HCT116 (cell line): Measurements from ENCODE around the gene RBBP8. TPM values are rescaled to one million over a fixed set of nuclear protein-coding genes. Genes with fewer than 3 reads are reported as not detected.

Experiments used
- ATAC-seq: fragments of 200-7000 bp; cut with Tn5 transposase; 2 replicates; pipeline ENCODE4 v1.9.1; 2020; ENCODE audit warnings: mild to moderate bottlenecking, moderate library complexity
- BruUV-seq: library from RNA; stranded (reverse); fragments of 400-500 nt; replicated peaks from 2 replicates; lab custom pipeline; 2021; lab: Mats Ljungman, UMichigan
- CTCF ChIA-PET: fragments of 300-600 bp; sonication (Branson Sonifier 250); formaldehyde crosslinking; loops from one replicate; lab custom pipeline; 2021; ENCODE audit warnings: antibody characterized with exemption; lab: Charles Lee
- POLR2A ChIA-PET: fragments of 300-600, 350-600 bp; sonication (Branson Sonifier 250); formaldehyde crosslinking; loops from one replicate; lab custom pipeline; 2021; ENCODE audit warnings: antibody characterized with exemption; lab: Charles Lee
- RAD21 ChIA-PET, 2 experiments: fragments of 300-600 bp; sonication (Branson Sonifier 250); formaldehyde crosslinking; loops; one replicate each; lab custom pipeline; 2023; ENCODE audit warnings: low total read pairs in 2 of 2; ENCODE audit not compliant: uncharacterized antibody in 2 of 2, unreplicated experiment in 2 of 2, low non-redundant PET in 1 of 2; lab: Charles Lee
- DNase-seq: peaks from one replicate; pipeline ENCODE4 v3.0.0-alpha.2; 2010; ENCODE audit warnings: low read depth, low spot score
- H2AFZ ChIP-seq: fragments of 200-600 bp; shearing (Covaris generic), sonication (generic); 2 replicates; pipeline ENCODE4 v1.6.1; 2017; ENCODE audit warnings: low read depth, mixed run types, mixed read lengths, antibody characterized with exemption, low read length; ENCODE audit not compliant: poor library complexity, severe bottlenecking
- H3K27ac ChIP-seq: 2 replicates; pipeline ENCODE4 v1.5.1; 2012; ENCODE audit warnings: low read depth, low read length
- H3K27me3 ChIP-seq: fragments of 200-600 bp; sonication (generic); 2 replicates; pipeline ENCODE4 v1.6.1; 2016; ENCODE audit warnings: mixed run types, low read length, mixed read lengths; ENCODE audit not compliant: insufficient read depth
- H3K36me3 ChIP-seq, 2 experiments: fragments of 200-500 bp in 1 of 2; fragments of 200-600 bp in 1 of 2; sonication (Bioruptor generic) in 1 of 2; sonication (generic) in 1 of 2; 2 replicates each; pipeline versions ENCODE4 v1.5.1 to v1.6.1; 2014 to 2016; ENCODE audit warnings: low read length in 2 of 2, inconsistent platforms in 1 of 2, mixed read lengths in 1 of 2, mixed run types in 1 of 2; ENCODE audit not compliant: insufficient read depth in 2 of 2, control insufficient read depth in 1 of 2
- H3K4me1 ChIP-seq, 2 experiments: fragments of 200-600 bp in 1 of 2; sonication (generic) in 1 of 2; 2 replicates each; pipeline versions ENCODE4 v1.5.1 to v1.6.1; 2012 to 2017; ENCODE audit warnings: low read length in 2 of 2, inconsistent platforms in 1 of 2, mild to moderate bottlenecking in 1 of 2, mixed read lengths in 1 of 2, mixed run types in 1 of 2, moderate library complexity in 1 of 2; ENCODE audit not compliant: insufficient read depth in 2 of 2, control insufficient read depth in 1 of 2
- H3K4me2 ChIP-seq: fragments of 200-600 bp; sonication (generic); 2 replicates; pipeline ENCODE4 v1.6.1; 2017; ENCODE audit warnings: mixed run types, low read length, mixed read lengths
- H3K4me3 ChIP-seq, 2 experiments: fragments of 200-600 bp in 1 of 2; sonication (generic) in 1 of 2; replicated peaks in 1 of 2; 2 replicates each; pipeline ENCODE4 v1.5.1; 2011 to 2016; ENCODE audit warnings: low read length in 2 of 2, control low read depth in 1 of 2, low read depth in 1 of 2, mild to moderate bottlenecking in 1 of 2, mixed read lengths in 1 of 2, mixed run types in 1 of 2
- H3K79me2 ChIP-seq: fragments of 200-600 bp; sonication (generic); 2 replicates; pipeline ENCODE4 v1.6.1; 2017; ENCODE audit warnings: mild to moderate bottlenecking, mixed run types, low read length, moderate library complexity, mixed read lengths; ENCODE audit not compliant: insufficient read depth
- H3K9ac ChIP-seq: fragments of 200-600 bp; sonication (generic); 2 replicates; pipeline ENCODE4 v1.6.1; 2016; ENCODE audit warnings: low read length, mixed read lengths
- H3K9me2 ChIP-seq: fragments of 200-600 bp; sonication (generic), shearing (Covaris generic); 2 replicates; pipeline ENCODE4 v1.6.1; 2017; ENCODE audit warnings: mixed run types, mild to moderate bottlenecking, moderate library complexity; ENCODE audit not compliant: insufficient read depth
- H3K9me3 ChIP-seq, 2 experiments: fragments of 200-500 bp in 1 of 2; fragments of 200-600 bp in 1 of 2; sonication (Bioruptor generic) in 1 of 2; sonication (generic) in 1 of 2; 2 replicates each; pipeline ENCODE4 v1.6.1; 2014 to 2017; ENCODE audit warnings: low read length in 2 of 2, mixed read lengths in 2 of 2, inconsistent platforms in 1 of 2, low read depth in 1 of 2, mild to moderate bottlenecking in 1 of 2, mixed run types in 1 of 2, moderate library complexity in 1 of 2; ENCODE audit not compliant: control insufficient read depth in 1 of 2, insufficient read depth in 1 of 2
- H4K20me1 ChIP-seq: fragments of 200-600 bp; sonication (generic), shearing (Covaris generic); 2 replicates; pipeline ENCODE4 v1.6.1; 2017; ENCODE audit warnings: mixed run types, mild to moderate bottlenecking, moderate library complexity; ENCODE audit not compliant: insufficient read depth
- ATF3 ChIP-seq: IDR thresholded peaks from 2 replicates; pipeline ENCODE4 v1.6.1; 2012
- CBX3 ChIP-seq: IDR thresholded peaks from 2 replicates; pipeline ENCODE4 v1.6.1; 2012; ENCODE audit warnings: low read depth
- CEBPB ChIP-seq: IDR thresholded peaks from 2 replicates; pipeline ENCODE4 v1.6.1; 2012; ENCODE audit warnings: low read depth
- CTCF ChIP-seq, 3 experiments: fragments of 200-600 bp in 1 of 3; sonication (generic) in 1 of 3; IDR thresholded peaks in 2 of 3; conservative IDR thresholded peaks in 1 of 3; 2 replicates each; pipeline ENCODE4 v1.5.1; 2012 to 2017; ENCODE audit warnings: low read depth in 2 of 3, low read length in 2 of 3, antibody characterized with exemption in 1 of 3, borderline replicate concordance in 1 of 3, control low read depth in 1 of 3, mild to moderate bottlenecking in 1 of 3, mixed read lengths in 1 of 3, mixed run types in 1 of 3, moderate library complexity in 1 of 3; ENCODE audit not compliant: insufficient read depth in 1 of 3
- EZH2 ChIP-seq: fragments of 200-600 bp; sonication (generic); IDR thresholded peaks from 2 replicates; pipeline ENCODE4 v1.6.1; 2017; ENCODE audit warnings: antibody characterized with exemption, mixed run types
- EZH2phosphoT487 ChIP-seq: fragments of 200-600 bp; IDR thresholded peaks from 2 replicates; pipeline ENCODE4 v1.6.1; 2018; ENCODE audit warnings: antibody characterized with exemption, borderline replicate concordance
- MAX ChIP-seq: IDR thresholded peaks from 2 replicates; pipeline ENCODE4 v1.6.1; 2012
- RAD21 ChIP-seq: IDR thresholded peaks from 2 replicates; pipeline ENCODE4 v1.6.1; 2012; ENCODE audit warnings: low read depth, mild to moderate bottlenecking
- REST ChIP-seq: IDR thresholded peaks from 2 replicates; pipeline ENCODE4 v1.6.1; 2012; ENCODE audit warnings: low read depth
- SRF ChIP-seq: IDR thresholded peaks from 2 replicates; pipeline ENCODE4 v1.6.1; 2012; ENCODE audit warnings: low read depth
- ZBTB33 ChIP-seq: IDR thresholded peaks from 2 replicates; pipeline ENCODE4 v1.6.1; 2011; ENCODE audit warnings: mild to moderate bottlenecking, low read length, moderate library complexity; ENCODE audit not compliant: insufficient replicate concordance; ENCODE audit errors: extremely low read depth
- intact Hi-C: fragments of 100-400 bp; cut with micrococcal nuclease; formaldehyde crosslinking; loops from 2 replicates; pipeline ENCODE4 v1.10.0; 2022
- total RNA-seq: library from RNA; stranded (reverse); gene quantifications from one replicate; pipeline ENCODE4 v1.2.1, GENCODE V29; 2021; ENCODE audit not compliant: unreplicated experiment

The RBBP8 gene
- total RNA-seq, 1 experiment from 2014 or later = 66.6 TPM

- Histone ChIP-seq H2AFZ (no peak overlapping the region), H3K9me2 (no peaks in the 10 kb centered on the region), H3K9ac (no peak overlapping the region), H4K20me1 (no peaks in the 10 kb centered on the region; the same call in 1 of the 2 replicates), H3K79me2 (peaks cover 48% of the 10 kb centered on the region)
- no peak for ATAC-seq
- TF ChIP-seq ATF3 (no peak), EZH2 (no peak), CTCF (IDR thresholded peaks at IDR 0.05 in 2 of 3, conservative IDR thresholded peaks at IDR 0.05 in 1 of 3; ENCODE audit: borderline replicate concordance in 1 of 3, insufficient read depth in 1 of 3, low read depth in 2 of 3, low read length in 2 of 3) (no peak), EZH2phosphoT487 (no peak), SRF (no peak), RAD21 (no peak), ZBTB33 (no peak), CEBPB (no peak), REST (no peak), CBX3 (no peak), MAX (no peak)
- TF ChIP-seq, all 23 proteins: peak for 0
- ChIA-PET POLR2A (no interaction called here), CTCF (no interaction called here), RAD21 (no interaction called here)
- H3K4me2 ChIP-seq = no peak overlapping the region
- no peaks in the 10 kb centered on the region for H3K27me3 ChIP-seq
- no peak overlapping the region for H3K27ac ChIP-seq
- no peak for DNase-seq
- H3K4me1 ChIP-seq = no peaks in the 10 kb centered on the region
- no peak overlapping the region for H3K4me3 ChIP-seq
- BruUV-seq = no TSS peak
- peaks cover 22 to 26% of the 10 kb centered on the region in 2 experiments; a peak in 3 of 4 replicates for H3K36me3 ChIP-seq
- H3K9me3 ChIP-seq = no peaks in the 10 kb centered on the region
- intact Hi-C loops = no loop called here
These were observed 13.1 kb downstream of the RBBP8 start for GRCh38 chr18:22946217-22946616.
